H9 (cell line): ENCODE measurements around the gene CCSER1. TPM values are rescaled to one million over a fixed set of nuclear protein-coding genes. Genes with fewer than 3 reads are reported as not detected.

Source experiments
- DNase-seq: peaks from one replicate; pipeline ENCODE4 v3.0.0-alpha.2; 2017
- H2AFZ ChIP-seq: one replicate; pipeline ENCODE4 v1.6.1; 2013; ENCODE audit warnings: mild to moderate bottlenecking, low read length, control low read depth, moderate library complexity
- H2AK5ac ChIP-seq: 2 replicates; pipeline ENCODE4 v1.6.1; 2013; ENCODE audit warnings: low read length, control low read depth, mixed read lengths; ENCODE audit not compliant: insufficient read length
- H2BK120ac ChIP-seq: one replicate; pipeline ENCODE4 v1.6.1; 2013; ENCODE audit warnings: low read depth, mild to moderate bottlenecking, low read length, control low read depth, inconsistent platforms; ENCODE audit not compliant: poor library complexity, severe bottlenecking
- H2BK12ac ChIP-seq: 2 replicates; pipeline ENCODE4 v1.6.1; 2013; ENCODE audit warnings: low read length, control low read depth, mixed read lengths, low read depth; ENCODE audit not compliant: insufficient read length
- H2BK15ac ChIP-seq: 2 replicates; pipeline ENCODE4 v1.6.1; 2013; ENCODE audit warnings: low read depth, low read length, control low read depth
- H2BK20ac ChIP-seq: one replicate; pipeline ENCODE4 v1.6.1; 2013; ENCODE audit warnings: low read depth, mild to moderate bottlenecking, low read length, control low read depth, inconsistent platforms; ENCODE audit not compliant: poor library complexity, severe bottlenecking
- H2BK5ac ChIP-seq: 2 replicates; pipeline ENCODE4 v1.6.1; 2013; ENCODE audit warnings: low read length, control low read depth, mixed read lengths; ENCODE audit not compliant: insufficient read length
- H3K14ac ChIP-seq: 2 replicates; pipeline ENCODE4 v1.6.1; 2013; ENCODE audit warnings: low read length, control low read depth; ENCODE audit not compliant: insufficient read depth
- H3K18ac ChIP-seq: 2 replicates; pipeline ENCODE4 v1.6.1; 2013; ENCODE audit warnings: low read depth, mild to moderate bottlenecking, mixed read lengths, low read length, control low read depth; ENCODE audit not compliant: insufficient read length
- H3K23ac ChIP-seq: 2 replicates; pipeline ENCODE4 v1.6.1; 2013; ENCODE audit warnings: low read length, control low read depth, mixed read lengths, low read depth; ENCODE audit not compliant: insufficient read length
- H3K23me2 ChIP-seq: 2 replicates; pipeline ENCODE4 v1.6.1; 2013; ENCODE audit warnings: low read depth, mild to moderate bottlenecking, mixed read lengths, low read length, control low read depth; ENCODE audit not compliant: insufficient read length, poor library complexity, severe bottlenecking
- H3K27ac ChIP-seq: 2 replicates; pipeline ENCODE4 v1.5.1; 2013; ENCODE audit warnings: low read length, control low read depth, mixed read lengths, low read depth; ENCODE audit not compliant: insufficient read length
- H3K27me3 ChIP-seq: 2 replicates; pipeline ENCODE4 v1.6.1; 2013; ENCODE audit warnings: low read length, control low read depth, inconsistent platforms; ENCODE audit not compliant: insufficient read depth
- H3K4ac ChIP-seq: 2 replicates; pipeline ENCODE4 v1.6.1; 2013; ENCODE audit warnings: low read depth, mild to moderate bottlenecking, control low read depth, inconsistent platforms, low read length, moderate library complexity
- H3K4me1 ChIP-seq: 2 replicates; pipeline ENCODE4 v1.6.1; 2013; ENCODE audit warnings: low read length, control low read depth, inconsistent platforms; ENCODE audit not compliant: insufficient read depth
- H3K4me2 ChIP-seq: 2 replicates; pipeline ENCODE4 v1.6.1; 2013; ENCODE audit warnings: low read length, control low read depth, mixed read lengths; ENCODE audit not compliant: insufficient read length, insufficient read depth
- H3K56ac ChIP-seq: 2 replicates; pipeline ENCODE4 v1.6.1; 2013; ENCODE audit warnings: low read depth, mild to moderate bottlenecking, mixed read lengths, low read length, control low read depth; ENCODE audit not compliant: insufficient read length
- H3K79me1 ChIP-seq: 2 replicates; pipeline ENCODE4 v1.6.1; 2013; ENCODE audit warnings: low read depth, mild to moderate bottlenecking, moderate library complexity, low read length, control low read depth, inconsistent platforms; ENCODE audit not compliant: insufficient read depth, poor library complexity, severe bottlenecking
- H3K79me2 ChIP-seq: 2 replicates; pipeline ENCODE4 v1.6.1; 2013; ENCODE audit warnings: low read length, control low read depth, inconsistent platforms; ENCODE audit not compliant: insufficient read depth
- H3K9ac ChIP-seq: 2 replicates; pipeline ENCODE4 v1.6.1; 2013; ENCODE audit warnings: low read length, control low read depth, mixed read lengths; ENCODE audit not compliant: insufficient read length; ENCODE audit errors: extremely low read depth
- H3K9me3 ChIP-seq: one replicate; pipeline ENCODE4 v1.6.1; 2013; ENCODE audit warnings: low read depth, low read length, inconsistent platforms; ENCODE audit not compliant: control insufficient read depth
- H3T11ph ChIP-seq: one replicate; pipeline ENCODE4 v1.6.1; 2013; ENCODE audit warnings: mild to moderate bottlenecking, low read length, control low read depth, inconsistent platforms
- H4K20me1 ChIP-seq: one replicate; pipeline ENCODE4 v1.6.1; 2013; ENCODE audit not compliant: control insufficient read depth, insufficient read length, insufficient read depth
- H4K5ac ChIP-seq: 2 replicates; pipeline ENCODE4 v1.6.1; 2013; ENCODE audit warnings: low read depth, mild to moderate bottlenecking, mixed read lengths, low read length, control low read depth; ENCODE audit not compliant: insufficient read length
- H4K8ac ChIP-seq: replicated peaks from 2 replicates; pipeline ENCODE4 v1.6.1; 2013; ENCODE audit warnings: low read length, control low read depth, mixed read lengths, low read depth; ENCODE audit not compliant: insufficient read length
- H4K91ac ChIP-seq: 2 replicates; pipeline ENCODE4 v1.6.1; 2013; ENCODE audit warnings: low read depth, mild to moderate bottlenecking, moderate library complexity, mixed read lengths, low read length, control low read depth; ENCODE audit not compliant: insufficient read length
- H3K27ac Mint-ChIP-seq, 3 experiments: 2 replicates in 2 of 3; 3 replicates in 1 of 3; pipeline ENCODE4 v1.8.0; 2020 to 2021; ENCODE audit warnings: mixed read lengths in 3 of 3, mild to moderate bottlenecking in 1 of 3, moderate library complexity in 1 of 3
- H3K27me3 Mint-ChIP-seq: 2 replicates; pipeline ENCODE4 v1.8.0; 2021; ENCODE audit warnings: low read depth, mild to moderate bottlenecking, moderate library complexity, mixed read lengths
- H3K36me3 Mint-ChIP-seq, 3 experiments: 2 replicates in 2 of 3; 3 replicates in 1 of 3; pipeline ENCODE4 v1.8.0; 2020 to 2021; ENCODE audit warnings: low read depth in 3 of 3, mixed read lengths in 3 of 3; ENCODE audit not compliant: insufficient read depth in 1 of 3
- H3K4me1 Mint-ChIP-seq, 2 experiments: 2 replicates each; pipeline ENCODE4 v1.8.0; 2020; ENCODE audit warnings: mixed read lengths in 2 of 2
- H3K4me3 Mint-ChIP-seq, 2 experiments: 2 replicates in 1 of 2; 3 replicates in 1 of 2; pipeline ENCODE4 v1.8.0; 2020 to 2021; ENCODE audit warnings: mild to moderate bottlenecking in 2 of 2, mixed read lengths in 2 of 2, moderate library complexity in 1 of 2
- H3K9me3 Mint-ChIP-seq, 2 experiments: 2 replicates in 1 of 2; 3 replicates in 1 of 2; pipeline ENCODE4 v1.8.0; 2020; ENCODE audit warnings: mild to moderate bottlenecking in 2 of 2, mixed read lengths in 2 of 2, moderate library complexity in 1 of 2
- WGBS: extraction: QIAGEN DNeasy Blood & Tissue Kit; methylation state at CpG from one replicate; pipeline ENCODE4 v1.1.7; 2013; ENCODE audit warnings: missing lambda C conversion rate, low lambda C conversion rate, mixed read lengths; ENCODE audit not compliant: insufficient read length; ENCODE audit errors: extremely low coverage; 5-methylcytosine and 5-hydroxymethylcytosine counted together
- total RNA-seq: library from RNA; stranded (reverse); gene quantifications from 2 replicates; pipeline ENCODE4 v1.2.1, GENCODE V29; 2021
- TF ChIP-seq, protein P1 (sequence below): fragments of 200-600 bp; sonication (generic); conservative IDR thresholded peaks from 3 replicates; pipeline ENCODE4 v1.8.0; 2021; ENCODE audit warnings: antibody characterized with exemption, mild to moderate bottlenecking

CCSER1 gene
- total RNA-seq, 1 experiment from 2014 or later, result 0.37 TPM

DNA sequence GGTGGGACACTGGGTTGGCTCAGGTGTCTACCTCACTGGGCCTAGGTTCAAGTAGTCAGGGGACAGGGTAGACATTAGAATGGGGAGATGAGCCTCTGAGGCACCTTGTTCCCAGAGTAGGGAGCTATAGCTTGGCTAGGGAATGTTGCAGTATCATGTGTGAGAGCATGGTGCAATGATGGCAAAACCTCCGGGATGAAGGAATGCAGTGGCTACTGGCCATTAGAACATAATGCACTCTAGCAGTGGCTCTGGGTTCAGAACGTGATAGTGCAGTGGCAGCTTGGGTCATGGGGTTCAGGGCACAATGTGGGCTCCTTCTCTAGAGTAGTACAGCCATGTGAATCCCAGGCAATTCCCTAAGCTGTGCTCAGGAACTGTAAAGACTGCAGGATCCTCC, 471.5 kb downstream of the CCSER1 start:
- Histone ChIP-seq H2BK120ac (no peak overlapping the region), H4K5ac (no peak overlapping the region), H3K79me2 (no peaks in the 10 kb centered on the region), H2AK5ac (no peak overlapping the region), H4K20me1 (no peaks in the 10 kb centered on the region), H3K27me3 (no peaks in the 10 kb centered on the region), H4K8ac (no peak overlapping the region), H3K4me2 (no peak overlapping the region), H3K9me3 (no peaks in the 10 kb centered on the region), H2BK20ac (no peak overlapping the region), H3K27ac (no peak overlapping the region), H4K91ac (no peak overlapping the region), H3K23ac (no peak overlapping the region), H3K23me2 (no peaks in the 10 kb centered on the region), H3K9ac (no peak overlapping the region), H3T11ph (no peak overlapping the region), H2AFZ (no peak overlapping the region), H3K79me1 (no peaks in the 10 kb centered on the region), H3K14ac (no peak overlapping the region), H3K18ac (no peak overlapping the region), H3K56ac (no peak overlapping the region), H3K4me1 (no peaks in the 10 kb centered on the region), H2BK12ac (no peak overlapping the region), H2BK5ac (no peak overlapping the region), H3K4ac (no peak overlapping the region), H2BK15ac (no peak overlapping the region)
- whole genome bisulfite sequencing, result no CpG with 5 or more reads among the region's 2 CpGs
- peaks cover 4 to 6% of the 10 kb centered on the region in 2 experiments; a peak in 2 of 4 replicates for H3K4me1 Mint-ChIP-seq
- no peaks in the 10 kb centered on the region for H3K27me3 Mint-ChIP-seq
- H3K36me3 Mint-ChIP-seq, result no peaks in the 10 kb centered on the region; a peak in 1 of 7 replicates
- no peak overlapping the region for H3K4me3 Mint-ChIP-seq
- no peak overlapping the region for H3K27ac Mint-ChIP-seq
- TF ChIP-seq, protein P1, sequence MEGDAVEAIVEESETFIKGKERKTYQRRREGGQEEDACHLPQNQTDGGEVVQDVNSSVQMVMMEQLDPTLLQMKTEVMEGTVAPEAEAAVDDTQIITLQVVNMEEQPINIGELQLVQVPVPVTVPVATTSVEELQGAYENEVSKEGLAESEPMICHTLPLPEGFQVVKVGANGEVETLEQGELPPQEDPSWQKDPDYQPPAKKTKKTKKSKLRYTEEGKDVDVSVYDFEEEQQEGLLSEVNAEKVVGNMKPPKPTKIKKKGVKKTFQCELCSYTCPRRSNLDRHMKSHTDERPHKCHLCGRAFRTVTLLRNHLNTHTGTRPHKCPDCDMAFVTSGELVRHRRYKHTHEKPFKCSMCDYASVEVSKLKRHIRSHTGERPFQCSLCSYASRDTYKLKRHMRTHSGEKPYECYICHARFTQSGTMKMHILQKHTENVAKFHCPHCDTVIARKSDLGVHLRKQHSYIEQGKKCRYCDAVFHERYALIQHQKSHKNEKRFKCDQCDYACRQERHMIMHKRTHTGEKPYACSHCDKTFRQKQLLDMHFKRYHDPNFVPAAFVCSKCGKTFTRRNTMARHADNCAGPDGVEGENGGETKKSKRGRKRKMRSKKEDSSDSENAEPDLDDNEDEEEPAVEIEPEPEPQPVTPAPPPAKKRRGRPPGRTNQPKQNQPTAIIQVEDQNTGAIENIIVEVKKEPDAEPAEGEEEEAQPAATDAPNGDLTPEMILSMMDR, result no peak
- no peaks in the 10 kb centered on the region; a peak in 1 of 5 replicates for H3K9me3 Mint-ChIP-seq
- DNase-seq, result no peak
